ENCODE measurements around the gene GADD45G.

GRCh38 chr9:89558196-89558899, 46.5 kb upstream of the GADD45G start:
- TF ChIP-seq CTCF (IDR thresholded peaks at IDR 0.05) = no peak
- no peak for TF ChIP-seq POLR2A (IDR thresholded peaks at IDR 0.05)

All from vagina (tissue), 2 donors.